HG02981 (cell line): ENCODE data around the gene ANKLE2.
A peak's percentile ranks its signal among the peaks of the same experiment; 100 is the strongest.
"Not testable (repeated sequence)": the region's sequence is repeated elsewhere in the genome, so short reads cannot be mapped to it uniquely, and the experiment has no call there.

Source experiments
- ATAC-seq: cut with Tn5 transposase; IDR thresholded peaks from one replicate; pipeline ENCODE4 v1.9.1; 2021; ENCODE audit warnings: mild to moderate bottlenecking, moderate library complexity; ENCODE audit not compliant: unreplicated experiment

The ANKLE2 gene

DNA sequence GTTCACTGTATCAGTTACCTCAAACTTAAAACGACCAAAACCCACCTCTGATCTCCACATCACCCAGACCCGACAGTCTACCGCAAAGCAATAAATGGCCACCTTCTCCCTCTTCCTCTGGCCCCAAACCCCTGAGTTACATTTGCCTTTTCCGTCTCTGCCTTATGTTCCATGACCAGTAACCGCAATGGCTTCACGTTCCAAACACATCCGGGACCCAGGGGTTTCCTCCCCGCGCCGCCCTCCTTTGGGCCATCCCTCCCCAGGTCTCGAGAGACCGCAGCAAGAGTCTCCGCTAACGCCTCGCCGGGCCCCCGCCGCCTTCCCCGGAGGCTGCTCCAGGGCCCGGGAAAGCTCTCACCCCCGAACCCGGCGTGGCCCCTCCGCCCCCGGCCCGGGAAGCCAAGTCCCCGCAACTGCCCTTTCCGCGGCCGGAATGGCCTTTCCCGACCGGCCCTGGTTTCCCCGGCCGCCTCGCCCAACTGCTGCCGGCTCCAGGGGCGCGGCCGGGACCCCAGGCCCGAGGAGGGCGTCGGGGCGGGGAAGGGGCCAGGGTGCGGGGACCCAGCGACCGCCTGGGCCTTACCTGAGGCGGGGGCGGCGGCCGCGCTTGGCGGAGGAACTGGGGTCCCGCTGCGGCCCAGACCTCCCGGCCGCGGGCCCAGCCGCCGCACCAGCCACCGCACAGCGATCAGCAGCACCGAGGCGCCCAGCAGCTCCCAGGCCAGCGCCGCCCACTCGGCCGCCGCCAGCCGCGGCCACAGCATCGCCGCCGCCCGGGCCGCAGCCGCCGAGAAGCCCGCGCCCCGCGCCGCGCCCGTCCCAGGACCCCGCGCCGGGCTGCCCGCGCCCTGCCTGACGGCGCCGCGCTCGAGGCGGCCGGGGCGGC is at the start of gene ANKLE2:
ANKLE2 (minus strand) TSS at position 801 of the 889 bp plus-strand sequence; CDS start at position 767, 34 bp downstream.
- peak; percentile 34 for ATAC-seq

DNA sequence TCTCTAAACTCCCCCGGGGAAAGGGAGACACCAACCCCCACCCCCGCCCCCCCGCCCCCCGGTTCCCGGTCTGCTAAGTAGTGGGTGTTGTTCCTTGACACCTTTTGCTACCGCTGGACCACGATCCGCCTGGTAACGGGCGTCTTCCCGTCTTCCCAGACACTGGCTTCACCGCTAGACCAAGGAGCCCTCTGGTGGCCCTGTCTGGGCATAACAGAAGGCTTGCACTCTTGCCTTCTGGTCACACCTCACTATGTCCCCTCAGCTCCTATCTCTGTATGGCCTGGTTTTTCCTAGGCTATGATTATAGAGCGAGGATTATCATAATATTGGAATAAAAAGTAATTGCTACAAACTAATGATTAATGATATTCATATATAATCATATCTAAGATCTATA is 47.8 kb upstream of the ANKLE2 start:
- ATAC-seq: not testable (repeated sequence)

DNA sequence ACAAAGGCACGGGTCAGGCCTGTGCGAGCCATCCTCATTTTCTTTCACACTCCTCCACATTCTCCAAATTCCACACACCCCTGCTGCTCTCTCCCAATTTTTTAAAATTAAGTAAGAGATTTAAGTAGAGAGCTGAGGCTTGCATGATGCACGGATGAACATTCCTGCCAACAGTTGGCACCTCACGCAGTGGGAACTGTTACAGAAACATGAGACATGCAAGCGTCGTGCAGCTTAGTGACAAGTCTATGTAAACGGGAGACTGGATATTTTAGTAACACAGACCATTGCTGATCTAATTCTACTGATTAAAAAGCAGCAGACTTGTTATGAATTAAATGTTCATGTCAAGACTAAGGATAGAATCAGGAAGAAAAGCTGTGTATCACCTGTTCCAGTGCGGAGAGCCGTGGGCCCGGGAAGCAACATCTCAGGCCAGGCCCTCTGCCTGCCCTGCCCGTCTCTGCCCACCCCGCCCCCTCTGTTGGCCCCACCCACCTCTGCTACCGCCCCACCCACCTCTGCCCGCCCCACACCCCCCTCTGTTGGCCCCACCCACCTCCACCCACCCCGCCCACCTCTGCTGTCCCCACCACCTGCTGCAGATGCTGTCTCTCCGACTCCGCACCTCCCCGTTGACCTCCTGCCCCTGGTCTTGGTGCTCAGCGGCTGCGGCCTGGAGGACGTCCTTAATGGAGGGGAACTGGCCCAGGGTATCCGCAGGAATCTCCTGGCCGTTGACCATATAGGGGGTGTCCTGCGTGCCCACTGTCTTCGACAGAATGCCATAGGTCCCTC is 45.9 kb upstream of the ANKLE2 start:
- no peak for ATAC-seq

DNA sequence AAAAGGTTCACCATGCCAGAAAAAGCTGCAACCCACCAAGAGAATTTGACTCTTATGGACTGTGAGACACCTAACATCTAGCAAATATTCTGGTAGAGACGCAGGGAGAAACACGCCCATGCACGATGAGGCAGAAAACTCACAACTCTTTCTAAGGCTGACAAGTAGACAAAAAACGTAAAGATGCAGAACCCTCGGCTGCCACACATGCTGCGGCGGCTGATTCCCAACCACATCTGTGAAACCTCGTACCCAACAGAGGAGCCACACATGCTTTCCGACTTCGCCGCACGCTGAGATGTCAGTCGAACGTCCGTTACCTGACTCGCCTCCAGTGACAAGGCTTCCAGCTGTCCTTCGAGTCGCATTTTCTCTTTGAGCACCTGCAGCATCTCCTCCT is 45.2 kb upstream of the ANKLE2 start:
- ATAC-seq: no peak

DNA sequence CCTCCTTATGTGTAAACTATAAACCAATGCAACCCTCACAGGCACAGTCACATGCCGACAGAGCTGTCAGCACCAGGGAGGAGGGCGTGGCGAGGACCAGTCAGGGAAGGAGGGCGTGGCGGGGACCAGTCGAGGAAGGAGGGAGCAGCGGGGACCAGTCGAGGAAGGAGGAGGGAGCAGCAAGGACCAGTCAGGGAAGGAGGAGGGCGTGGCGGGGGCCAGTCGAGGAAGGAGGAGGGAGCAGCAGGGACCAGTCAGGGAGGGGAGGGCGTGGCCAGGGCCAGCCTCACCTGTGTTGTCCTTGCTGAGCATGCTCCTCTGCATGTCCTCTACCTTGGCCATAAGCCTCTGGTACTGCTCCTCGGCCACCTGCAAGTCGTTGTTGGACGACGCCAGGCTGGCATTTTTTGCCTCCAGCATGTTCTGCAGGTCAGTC is 42.8 kb upstream of the ANKLE2 start:
- ATAC-seq: no peak

DNA sequence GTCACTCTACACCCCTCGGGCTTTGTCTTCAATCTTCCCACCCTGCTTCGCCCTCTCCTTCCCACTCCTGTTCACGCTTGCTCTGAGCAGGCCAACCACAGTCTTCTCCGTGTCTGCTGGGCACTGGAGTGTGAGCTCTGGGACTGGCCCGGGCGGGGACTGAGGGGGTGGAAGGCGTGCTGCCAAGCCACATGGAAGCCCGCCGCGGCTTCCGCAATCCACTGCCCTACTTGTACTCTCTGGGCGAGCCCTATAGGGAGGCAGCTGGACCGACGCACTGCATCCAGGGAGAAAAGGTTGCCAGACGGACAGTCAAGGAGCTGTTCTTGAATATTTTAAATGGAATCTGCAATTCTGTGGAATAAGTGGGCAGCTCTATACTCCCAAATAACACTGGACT is 42.3 kb upstream of the ANKLE2 start:
- no peak for ATAC-seq

DNA sequence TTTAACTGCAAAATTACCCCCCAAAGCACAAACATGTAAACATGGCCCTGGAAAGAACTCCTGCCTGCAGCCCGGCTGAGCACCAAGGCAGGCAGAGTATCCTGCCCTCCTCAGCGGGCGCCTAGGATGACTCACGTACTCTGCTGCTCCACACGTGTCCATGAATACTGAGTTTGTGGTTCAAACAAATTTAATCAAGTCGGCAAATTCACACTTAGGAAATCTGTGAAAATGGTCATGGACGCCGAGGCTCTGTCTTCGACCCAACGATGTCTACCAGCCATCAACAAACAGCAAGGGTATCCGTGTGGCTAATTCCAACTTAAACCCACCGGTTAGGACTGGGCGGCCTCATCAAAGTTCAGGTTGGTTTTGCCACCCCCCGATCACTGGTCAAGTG is 41.5 kb upstream of the ANKLE2 start:
- no peak for ATAC-seq

DNA sequence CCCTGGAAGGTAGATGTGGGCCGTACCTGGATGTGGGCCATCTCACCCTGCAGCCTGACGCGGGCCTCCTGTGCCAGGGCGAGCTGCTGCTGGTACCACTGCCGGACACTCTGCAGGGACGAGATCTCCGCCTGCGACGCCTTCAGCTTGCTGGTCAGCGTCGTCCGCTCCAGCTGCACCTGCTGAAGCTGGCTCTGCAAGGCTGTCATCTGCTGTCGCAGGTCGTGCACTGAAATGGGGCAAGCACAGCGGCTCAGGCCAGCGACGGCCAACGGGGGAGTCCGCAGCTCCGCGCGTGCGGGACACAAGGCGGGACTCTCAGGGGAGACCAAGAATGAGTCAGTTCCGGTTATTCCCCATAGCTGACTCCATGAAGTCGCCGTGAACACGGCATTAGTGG is 40.1 kb upstream of the ANKLE2 start:
- no peak for ATAC-seq

DNA sequence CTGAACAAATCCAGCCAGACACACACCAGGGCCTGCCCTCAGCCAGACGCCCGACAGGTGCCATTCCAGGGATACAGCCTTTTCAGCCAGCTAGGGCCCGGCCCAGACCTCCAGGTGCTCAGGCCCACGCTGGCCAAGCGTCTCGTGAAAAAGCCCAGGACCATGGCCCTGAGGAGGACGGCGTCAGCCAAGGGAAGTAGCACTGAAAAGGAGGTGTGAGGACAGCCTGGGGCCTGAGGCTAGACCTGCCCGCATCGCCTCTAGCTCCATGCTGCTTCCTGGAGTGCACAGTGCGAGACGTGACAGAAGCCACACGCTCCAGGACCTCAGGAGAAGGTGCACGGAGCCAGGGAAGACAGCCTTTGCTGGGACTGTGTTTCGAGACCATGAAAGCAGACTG is 37.2 kb upstream of the ANKLE2 start:
- no peak for ATAC-seq

DNA sequence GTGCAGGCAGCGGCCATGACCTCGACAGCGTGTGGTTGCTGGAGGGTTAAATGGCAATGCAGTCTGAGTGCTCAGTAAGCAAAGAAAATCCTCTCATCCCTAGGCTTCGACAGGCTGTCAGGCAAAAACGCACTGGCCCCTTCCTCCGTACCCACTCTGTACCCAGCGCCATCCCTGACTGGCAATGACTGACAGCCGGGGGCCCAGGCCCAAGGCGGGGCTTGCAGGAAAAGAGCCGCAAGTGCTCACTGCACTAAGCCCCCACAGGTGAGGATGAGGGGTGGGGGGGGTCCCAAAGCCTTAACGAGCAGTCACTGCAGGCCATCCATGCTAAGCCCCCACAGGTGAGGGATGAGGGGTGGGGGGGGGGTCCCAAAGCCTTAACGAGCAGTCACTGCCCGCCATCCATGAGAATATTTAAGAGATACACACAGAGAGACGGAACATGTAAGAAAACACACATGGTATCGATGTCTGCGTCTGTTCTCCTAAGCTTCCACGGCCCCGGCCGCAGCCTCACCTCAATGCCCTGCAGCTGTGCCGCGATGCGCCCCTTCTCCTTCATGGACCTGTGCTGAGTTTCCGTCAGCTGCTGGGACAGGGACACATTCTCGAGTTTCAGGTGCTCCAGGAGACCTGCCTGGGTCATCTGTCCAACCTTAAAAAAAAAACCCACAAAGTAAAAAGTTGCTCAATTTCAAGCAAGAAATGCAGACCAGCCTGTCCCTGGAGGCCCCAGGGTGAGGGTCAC is 36.4 kb upstream of the ANKLE2 start:
- no peak for ATAC-seq

DNA sequence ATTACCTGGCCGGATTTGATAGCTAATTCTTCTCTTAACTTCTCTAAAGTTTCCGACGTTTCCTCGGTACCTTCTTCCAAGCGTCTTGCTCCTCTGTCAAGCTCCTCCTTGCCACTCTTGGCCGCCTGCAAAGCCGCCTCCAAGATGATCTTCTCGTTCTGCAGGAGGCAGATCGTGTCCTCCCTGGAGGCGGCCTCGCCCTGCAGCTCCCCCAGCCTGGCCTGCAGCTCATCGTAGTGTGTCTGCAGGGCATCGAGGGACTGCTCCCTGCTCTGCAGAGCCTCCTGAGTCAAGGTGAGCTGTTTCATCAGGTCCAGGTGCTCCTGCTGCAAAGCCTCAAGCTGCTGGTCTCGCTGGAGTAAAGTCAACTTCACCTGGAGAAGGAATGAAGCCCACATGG is 34.2 kb upstream of the ANKLE2 start:
- ATAC-seq: no peak

DNA sequence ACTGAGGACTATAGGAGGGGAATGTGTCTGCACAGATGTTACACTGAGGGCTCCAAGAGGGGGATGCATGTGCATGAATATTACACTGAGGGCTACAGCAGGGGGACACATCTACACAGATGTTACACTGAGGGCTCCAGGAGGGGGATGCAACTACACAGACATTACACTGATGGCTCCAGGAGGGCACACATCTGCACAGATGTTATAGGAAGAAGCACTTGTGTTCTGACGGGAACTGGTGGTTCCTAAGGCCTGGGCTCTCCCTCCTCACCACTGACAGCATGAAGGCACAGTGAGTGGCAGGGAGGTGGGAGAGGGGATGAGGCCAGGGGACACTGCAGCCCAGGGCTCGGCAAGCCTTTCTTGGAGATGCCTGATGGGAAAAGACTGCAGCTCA is 30.3 kb upstream of the ANKLE2 start:
- not testable (repeated sequence) for ATAC-seq

DNA sequence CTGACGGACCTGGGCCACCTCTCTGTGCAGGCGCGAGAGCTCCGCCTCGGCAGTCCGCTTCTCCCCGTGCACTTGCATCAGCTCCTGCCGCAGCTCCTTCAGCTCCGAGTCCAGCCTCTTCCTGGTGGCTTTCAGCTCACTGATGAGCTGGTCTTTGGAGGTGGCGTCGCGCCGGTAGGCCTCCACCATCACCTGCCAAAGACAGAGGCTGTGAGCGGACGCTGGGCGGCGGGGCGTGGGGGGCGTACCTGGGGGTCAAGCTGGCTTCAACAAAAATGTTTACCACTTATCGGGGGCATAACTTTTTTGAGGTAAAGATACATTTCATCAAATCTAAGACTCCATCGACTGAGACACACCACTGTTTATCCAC is 27.5 kb upstream of the ANKLE2 start:
- ATAC-seq: no peak

DNA sequence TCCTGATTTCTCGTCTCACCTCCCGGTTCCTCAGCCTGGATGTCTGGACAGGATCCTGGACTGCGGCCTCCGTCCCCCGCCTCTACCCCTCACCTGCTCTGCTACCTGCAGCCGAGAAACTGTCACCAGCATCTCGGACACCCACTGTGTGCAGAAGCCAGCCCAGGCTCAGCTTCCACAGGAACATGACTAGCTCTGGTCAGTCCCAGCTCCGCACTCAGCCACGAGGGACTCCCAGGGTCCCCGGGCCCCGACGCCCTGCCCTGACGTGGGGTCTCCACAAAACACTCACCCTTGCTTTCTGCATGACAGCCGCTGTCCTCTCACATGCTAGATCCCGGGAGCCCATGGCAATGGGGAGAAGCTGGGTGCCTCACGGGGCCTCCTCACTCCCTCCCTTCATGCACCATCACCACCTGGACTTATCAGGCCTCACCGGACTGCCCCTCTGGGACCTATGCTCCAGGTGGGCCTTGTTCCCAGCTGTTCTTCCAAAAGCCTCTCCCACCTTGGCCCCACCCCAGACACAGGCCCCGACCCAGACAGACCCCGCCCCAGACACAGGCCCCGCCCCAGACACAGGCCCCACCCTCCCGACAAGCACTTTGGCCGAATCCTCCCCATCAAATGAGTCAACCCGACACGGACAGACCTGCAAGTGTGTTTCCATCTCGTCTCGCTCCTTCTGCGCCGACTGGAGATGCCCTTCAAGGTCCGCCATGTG is 26.9 kb upstream of the ANKLE2 start:
- ATAC-seq: no peak

DNA sequence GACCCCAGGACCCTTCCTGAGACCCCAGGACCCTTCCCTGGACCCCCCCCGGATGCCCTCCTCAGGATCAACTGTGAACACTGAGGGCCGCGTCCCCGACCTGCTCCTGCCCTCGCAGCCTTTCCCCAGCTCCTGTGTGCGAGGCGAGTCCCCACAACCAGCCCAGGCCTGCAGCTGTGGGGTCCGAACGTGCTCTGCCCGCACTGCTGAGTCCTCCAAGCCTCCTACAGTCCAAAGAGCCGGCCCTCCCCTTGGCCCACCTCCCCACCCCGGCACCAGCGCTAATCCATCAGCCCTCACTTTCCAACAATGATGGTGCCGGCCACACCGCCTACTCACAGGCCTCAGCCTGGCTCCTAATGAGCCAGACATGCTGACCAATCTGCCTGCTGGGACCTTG is 26.2 kb upstream of the ANKLE2 start:
- ATAC-seq: no peak

DNA sequence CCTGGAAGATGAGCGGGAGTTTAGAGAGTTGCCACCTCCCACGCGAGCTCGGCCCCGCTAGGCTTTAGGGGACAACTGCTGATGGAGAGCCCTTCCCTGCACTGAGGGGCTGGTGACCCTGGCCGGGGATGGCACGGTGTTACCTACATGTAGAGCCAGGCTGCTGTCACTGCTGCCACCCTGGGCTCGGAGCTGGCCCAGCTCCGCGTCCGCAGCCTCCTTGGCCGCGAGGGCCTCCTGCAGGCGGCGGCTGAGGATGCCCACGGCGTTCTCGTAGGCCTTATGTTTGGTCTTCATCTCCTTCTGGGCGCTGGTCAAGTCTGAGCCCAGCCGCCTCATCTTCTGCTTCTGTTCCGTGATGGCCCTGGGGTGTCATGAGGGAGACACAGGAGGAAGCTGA is 24.6 kb upstream of the ANKLE2 start:
- ATAC-seq: no peak

DNA sequence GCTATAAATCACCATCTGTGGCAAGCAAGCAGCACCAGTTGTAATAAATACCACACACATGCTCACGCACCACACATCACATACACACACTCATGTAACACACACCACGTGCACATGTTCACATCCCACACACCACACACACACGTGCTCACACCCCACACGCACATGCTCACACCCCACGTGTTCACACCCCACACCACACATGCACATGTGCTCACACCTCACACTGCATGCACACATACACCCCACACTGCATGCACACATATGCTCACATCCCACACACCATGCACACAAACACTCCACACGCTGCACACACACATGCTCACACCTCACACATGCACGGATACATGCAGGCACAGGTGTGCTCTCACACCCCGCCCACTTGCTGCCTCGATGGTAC is 22.9 kb upstream of the ANKLE2 start:
- ATAC-seq: no peak

DNA sequence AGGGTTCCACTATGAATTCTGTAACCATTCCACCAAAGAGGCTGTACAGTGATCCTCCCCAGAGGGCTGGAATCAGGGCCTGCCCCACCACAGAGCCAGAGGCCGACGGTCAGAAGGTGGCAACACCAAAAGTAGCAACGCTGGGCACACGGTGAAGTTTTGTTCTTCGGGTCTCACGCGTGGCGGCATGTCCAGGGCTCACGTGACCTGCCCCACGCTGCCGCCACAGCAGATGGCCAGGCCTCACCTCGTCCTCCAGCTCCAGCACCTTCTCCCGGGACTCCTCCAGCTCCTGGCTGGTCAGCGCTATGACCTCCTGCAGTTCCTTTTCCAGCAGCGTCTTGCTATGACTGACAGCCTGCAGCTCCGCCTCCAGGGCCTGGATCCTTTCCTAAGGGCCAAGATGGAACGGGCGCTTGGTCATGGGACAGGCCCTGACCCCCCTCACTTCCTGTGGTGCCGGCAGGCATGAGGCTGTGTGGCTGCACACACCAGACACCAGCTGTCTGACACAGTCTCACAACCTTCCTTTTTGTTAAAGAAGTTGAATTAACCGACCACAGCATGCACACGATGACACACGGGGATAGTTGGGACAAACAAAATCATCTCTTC is 22.4 kb upstream of the ANKLE2 start:
- ATAC-seq: no peak

DNA sequence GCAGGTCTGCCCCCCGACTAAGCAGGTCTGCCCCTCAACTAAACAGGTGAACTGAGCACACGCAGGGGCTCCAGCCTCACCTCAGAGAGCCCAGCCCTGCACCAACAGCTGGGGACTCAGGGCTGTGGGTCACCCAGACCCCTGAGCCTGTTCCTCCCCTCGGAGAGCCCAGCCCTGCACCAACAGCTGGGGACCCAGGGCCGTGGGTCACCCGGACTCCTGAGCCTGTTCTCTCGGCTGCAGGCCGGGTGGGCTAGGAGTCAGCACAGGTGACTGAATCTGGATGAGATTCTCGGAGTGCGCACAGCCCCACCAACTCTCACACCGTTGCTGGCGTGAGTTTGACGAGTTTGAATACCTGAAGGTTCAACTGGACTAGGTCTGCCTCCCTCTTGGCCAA is 20.3 kb upstream of the ANKLE2 start:
- no peak for ATAC-seq

DNA sequence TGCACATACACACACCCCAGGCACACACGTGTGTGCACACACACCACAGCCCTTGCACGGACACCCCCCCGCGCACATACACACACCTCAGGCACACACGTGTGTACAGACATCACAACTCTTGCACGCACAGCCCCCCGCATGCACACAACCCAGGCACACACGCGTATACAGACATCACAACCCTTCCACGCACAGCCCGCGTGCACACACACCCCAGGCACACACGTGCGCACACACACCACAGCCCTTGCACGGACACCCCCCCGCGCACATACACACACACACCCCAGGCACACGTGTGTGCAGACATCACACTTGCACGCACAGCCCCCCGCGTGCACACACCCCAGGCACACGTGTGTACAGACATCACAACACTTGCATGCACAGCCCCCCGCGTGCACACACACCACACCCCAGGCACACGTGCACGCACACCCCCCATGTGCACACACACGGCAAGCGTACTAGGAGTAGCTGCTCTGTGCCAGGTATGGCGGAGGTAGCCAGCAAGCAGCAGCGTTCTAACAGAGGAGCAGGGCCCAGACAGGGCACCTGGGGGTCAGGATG is 18.2 kb upstream of the ANKLE2 start:
- ATAC-seq: no peak
